Measurements from ENCODE around the gene TENM4.

DNA sequence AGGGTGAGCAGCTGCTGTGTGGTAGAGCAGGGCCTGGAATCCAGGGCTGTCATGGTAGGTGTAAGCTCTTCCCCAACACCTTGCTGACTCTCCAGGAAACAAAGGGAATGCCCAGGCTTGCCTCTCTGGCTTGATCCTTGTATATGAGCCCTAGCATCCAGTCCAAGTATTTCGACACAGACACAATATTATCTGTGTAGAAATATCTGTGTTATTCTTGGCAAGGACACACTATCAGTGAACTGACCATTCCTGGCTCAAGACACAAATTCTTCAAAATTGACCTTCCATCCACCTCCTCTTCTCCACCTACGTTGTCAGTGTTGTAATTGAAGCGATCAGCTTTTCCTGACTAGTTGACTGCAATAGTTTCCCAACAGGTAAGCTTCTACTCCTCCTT is 554.2 kb downstream of the TENM4 start:
- TF ChIP-seq, protein P1, sequence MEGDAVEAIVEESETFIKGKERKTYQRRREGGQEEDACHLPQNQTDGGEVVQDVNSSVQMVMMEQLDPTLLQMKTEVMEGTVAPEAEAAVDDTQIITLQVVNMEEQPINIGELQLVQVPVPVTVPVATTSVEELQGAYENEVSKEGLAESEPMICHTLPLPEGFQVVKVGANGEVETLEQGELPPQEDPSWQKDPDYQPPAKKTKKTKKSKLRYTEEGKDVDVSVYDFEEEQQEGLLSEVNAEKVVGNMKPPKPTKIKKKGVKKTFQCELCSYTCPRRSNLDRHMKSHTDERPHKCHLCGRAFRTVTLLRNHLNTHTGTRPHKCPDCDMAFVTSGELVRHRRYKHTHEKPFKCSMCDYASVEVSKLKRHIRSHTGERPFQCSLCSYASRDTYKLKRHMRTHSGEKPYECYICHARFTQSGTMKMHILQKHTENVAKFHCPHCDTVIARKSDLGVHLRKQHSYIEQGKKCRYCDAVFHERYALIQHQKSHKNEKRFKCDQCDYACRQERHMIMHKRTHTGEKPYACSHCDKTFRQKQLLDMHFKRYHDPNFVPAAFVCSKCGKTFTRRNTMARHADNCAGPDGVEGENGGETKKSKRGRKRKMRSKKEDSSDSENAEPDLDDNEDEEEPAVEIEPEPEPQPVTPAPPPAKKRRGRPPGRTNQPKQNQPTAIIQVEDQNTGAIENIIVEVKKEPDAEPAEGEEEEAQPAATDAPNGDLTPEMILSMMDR (IDR thresholded peaks at IDR 0.05 in 4 of 5, conservative IDR thresholded peaks at IDR 0.05 in 1 of 5): no peak
- TF ChIP-seq POLR2A (IDR thresholded peaks at IDR 0.05): no peak

Data from gastrocnemius medialis (tissue), 4 donors.